CD4-positive, alpha-beta T cell treated with Interleukin-4 for 4 hours (primary cell): ENCODE results near the gene COL6A1.
"Not testable (repeated sequence)": the region's sequence is repeated elsewhere in the genome, so short reads cannot be mapped to it uniquely, and the experiment has no call there.

ENCODE experiments used
- DNase-seq: peaks from one replicate; pipeline ENCODE4 v3.0.0-alpha.2; 2020

COL6A1 gene

DNA sequence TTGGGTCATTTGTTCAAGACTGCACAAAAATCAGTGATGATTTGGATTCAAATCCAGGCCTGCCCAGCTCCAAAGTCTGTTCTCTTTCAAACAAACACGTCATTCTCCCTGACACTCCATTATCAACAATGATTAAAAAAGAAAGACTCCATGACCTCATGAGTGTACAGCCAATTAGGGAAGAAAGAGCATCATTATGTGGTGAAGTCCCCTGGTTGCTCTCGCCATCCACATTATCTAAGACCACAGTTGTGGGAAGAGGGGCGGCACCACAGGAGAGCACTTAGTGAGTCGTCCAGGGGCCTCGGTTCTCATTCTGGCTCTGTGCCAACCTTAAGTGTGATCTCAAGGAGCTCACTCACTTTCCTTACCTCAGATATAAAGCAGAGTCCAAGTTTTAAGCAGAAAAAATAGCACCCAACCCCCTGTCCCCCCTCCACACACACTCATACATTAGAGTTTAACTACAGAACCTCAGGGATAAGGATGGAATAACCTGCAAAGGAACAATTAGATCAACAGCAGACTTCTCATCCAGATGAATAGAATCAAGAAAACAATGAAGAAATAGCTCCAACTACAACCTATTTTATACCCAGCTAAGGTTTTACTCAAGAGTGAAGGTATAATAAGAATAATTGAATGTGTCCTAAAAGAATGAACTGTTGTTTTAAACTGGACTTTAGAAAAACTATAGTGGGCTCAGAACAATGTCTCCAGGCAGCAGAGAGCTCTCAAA lies 47.8 kb downstream of the COL6A1 start:
- DNase-seq: no peak

DNA sequence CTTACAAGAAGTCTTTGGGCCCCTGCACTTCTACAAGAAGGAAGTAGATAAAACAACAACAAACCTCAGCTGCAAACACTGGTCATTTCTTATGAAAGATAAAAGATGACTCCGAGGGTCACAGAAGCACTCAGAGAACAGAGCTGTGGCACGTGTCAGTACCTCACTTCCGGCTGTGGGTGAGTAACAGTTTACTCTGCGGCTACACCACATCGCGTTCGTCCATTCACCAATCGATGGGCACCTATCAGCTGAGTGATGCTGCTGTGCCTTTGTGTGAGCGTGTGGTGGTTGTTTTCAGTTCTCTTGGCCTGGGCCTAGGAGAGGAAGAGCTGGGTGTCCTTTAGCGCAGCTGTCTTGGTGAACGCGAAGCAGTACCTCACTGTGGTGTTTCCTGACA lies 49.9 kb downstream of the COL6A1 start:
- DNase-seq: no peak

- no peak for DNase-seq
Observed at GRCh38 chr21:46032100-46032499, 50.5 kb downstream of the COL6A1 start.

DNA sequence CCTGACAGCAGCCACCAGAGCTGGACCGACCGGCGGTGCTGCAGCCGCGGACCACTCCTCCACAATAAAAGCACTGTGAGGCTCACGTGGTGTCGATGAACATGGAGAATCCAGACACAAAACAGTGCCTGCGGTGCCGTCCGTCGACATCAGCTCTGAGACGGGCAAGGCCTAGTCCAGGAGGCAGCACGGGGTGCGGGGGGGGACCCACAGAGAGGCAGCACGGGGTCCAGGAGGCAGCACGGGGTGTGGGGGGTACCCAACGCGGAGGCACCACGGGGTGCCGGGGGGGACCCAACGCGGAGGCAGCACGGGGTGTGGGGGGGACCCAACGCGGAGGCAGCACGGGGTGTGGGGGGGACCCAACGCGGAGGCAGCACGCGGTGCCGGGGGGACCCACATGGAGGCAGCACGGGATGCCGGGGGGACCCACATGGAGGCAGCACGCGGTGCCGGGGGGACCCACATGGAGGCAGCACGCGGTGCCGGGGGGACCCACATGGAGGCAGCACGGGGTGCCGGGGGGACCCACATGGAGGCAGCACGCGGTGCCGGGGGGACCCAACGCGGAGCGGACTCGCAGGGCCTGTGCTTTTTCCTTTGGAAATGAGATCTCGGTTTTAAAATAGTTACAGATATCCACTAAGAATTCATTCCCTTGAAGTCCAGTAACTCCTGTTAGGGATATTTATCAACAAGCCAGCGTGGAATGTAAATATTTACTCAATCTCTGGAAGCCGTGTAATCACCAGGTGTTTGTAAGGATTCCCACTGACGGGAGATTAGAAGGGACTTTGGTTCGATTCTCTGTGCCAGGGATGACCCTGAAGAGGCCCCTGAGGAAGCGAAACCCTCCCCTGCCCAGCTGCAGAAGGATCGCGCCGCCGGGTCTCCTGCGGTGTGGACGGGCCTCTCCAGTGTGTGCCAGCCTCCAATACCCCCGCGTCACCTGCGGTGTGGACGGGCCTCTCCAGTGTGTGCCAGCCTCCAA lies 52.1 kb downstream of the COL6A1 start:
- DNase-seq: no peak

GRCh38 chr21:46035809-46036695 lies 54.5 kb downstream of the COL6A1 start:
- DNase-seq: no peak

DNA sequence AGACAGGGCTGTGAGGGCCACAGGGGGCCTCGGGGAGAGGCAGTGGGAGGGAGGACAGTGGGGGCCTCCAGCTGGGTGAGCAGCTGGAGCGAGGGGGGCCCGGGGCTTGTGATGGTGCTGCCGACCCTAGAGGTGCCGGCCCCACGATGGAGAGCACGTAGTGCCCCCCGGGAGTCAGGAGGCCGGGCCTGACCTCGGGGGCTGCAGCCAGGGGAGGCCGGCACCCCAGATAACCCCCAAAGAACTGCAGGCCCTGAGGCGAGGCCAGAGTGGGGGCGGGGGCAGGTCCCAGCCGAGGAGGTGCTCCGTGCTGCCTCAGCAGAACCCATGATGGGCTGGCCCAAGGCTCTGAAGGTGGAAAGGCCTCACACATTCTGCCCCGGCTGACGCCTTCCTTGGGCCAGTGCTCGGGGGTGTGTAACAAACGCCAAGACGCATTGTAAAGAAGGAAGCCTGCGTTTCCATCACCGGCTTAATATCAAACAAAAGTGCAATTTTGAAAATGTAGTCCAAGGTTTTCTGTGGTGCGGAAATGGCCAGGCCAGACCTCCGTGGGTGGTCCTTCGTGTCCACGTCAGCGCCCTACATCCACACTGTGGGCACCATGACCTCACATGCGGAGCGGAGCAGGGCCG lies 55.2 kb downstream of the COL6A1 start:
- DNase-seq: no peak

- DNase-seq: no peak
Observed at GRCh38 chr21:46037331-46038325, 56.1 kb downstream of the COL6A1 start.

DNA sequence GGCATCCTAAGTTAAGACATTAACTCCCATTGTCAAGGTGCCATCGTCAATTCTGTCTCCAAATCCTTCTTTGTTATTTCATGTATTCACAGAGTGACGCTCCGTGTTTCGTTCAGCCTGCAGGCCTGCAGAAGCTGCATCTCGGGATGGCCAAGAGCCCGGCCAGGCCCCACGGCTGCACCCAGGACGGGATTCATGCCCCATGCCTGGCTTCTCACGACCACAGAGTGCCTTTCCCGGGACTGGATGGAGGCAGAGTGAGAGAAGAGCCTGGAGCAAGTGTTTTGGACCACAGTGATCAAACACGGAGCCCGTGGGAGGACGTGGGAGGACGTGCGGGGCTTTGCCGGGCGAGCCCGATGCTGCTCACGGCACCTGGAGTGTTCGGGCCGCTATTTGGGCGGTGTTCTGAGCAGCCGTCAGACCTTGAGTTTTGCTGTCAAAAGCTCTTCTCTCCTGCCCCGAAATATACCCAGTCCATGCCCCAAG lies 56.8 kb downstream of the COL6A1 start:
- no peak for DNase-seq

DNA sequence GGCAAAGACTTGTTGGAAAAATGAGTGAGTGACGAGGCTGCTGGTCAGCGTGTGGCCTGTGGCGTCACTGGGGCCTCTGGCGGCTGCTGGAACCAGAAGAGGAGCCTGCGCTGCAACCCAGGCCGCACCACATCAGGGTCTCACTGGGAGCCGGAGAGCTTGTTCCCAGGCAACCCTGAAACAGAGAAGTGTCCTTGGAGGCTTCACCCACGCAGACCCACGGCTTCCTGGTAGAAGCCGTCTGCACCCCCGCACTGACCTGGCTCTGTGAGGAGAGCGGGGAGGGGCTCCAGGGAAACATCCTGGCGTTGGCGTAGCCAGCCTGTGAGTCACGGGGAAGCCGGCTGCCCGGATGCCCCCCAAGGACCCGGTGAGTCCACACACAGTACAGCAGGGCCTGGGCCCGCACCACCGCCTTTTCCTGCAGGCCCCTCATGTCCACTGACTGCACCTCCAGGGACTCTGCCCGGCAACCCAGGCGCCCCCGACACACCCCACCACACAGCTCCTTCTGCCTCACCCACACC lies 57.4 kb downstream of the COL6A1 start:
- no peak for DNase-seq

- DNase-seq: no peak
Observed at GRCh38 chr21:46039891-46040660, 58.5 kb downstream of the COL6A1 start.

DNA sequence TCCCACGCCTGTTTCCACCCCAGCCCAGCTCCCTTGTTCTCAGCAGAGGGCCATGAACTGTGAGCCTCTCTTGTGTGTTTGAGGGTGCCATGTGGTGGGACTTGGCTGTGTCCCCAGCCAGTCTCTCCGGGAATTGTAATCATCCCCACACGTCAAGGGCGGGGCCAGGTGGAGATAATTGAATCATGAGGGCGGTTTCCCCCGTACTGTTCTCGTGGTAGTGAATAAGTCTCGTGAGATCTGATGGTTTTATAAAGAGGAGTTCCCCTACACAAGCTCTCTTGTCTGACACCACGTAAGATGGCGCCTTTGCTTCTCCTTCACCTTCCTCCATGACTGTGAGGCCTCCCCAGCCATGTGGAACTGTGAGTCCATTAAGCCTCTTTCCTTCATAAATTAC lies 59.1 kb downstream of the COL6A1 start:
- no peak for DNase-seq

DNA sequence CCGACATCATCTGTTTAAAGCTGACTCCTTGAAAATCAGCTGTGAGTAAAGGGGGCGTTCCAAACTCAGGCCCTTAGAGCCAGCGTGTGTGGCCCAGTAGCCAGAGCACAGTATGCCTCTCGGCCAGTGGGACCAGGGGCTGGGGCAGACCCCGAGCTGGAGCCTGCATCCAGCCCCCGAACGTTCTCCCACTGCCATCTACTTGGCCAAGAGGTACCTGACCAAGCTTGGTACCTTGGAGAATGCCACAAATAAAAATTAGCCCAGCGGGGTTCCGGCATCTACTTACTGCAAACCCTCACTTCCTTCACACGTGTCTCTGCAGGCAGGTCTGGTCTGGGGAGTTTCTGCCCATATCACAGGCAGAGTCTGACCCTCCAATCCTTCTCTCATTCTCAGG lies 59.6 kb downstream of the COL6A1 start:
- DNase-seq: no peak

DNA sequence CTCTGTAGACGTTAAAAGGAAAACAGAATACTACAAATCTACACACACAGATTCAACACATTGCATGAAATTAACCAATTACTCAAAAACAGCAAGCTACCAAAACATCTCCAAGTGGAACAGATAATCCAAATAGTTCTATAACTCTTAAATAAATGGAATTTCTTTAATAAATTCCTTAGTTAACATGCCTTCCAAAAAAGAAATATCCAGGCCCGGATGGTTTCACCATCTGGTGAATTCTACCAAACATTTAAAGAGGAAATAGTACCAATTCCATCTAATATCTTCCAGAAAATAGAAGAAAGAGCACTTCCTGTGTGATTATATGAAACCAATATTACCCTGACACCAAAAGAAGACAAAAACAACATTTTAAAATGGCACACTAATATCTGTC lies 63.6 kb downstream of the COL6A1 start:
- no peak for DNase-seq

DNA sequence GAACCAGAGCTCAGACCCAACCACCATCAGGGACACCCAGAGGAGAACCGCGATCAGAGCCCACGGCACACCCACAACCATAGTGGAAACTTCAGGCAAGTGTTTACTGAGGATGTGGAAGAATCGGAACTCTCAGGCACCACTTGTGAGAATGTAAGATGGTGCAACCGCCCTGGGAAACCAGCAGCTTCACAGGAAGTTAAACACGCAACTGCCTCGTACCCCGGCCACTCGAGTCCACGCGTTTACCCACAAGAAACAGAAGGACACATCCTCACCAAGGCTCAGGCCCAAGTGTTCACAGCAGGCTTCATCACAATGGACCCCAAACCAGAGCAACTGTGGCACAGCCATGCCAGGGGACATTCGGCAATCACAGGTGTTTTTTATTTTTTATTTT lies 64.9 kb downstream of the COL6A1 start:
- DNase-seq: no peak

- DNase-seq: not testable (repeated sequence)
Observed at GRCh38 chr21:46046906-46047305, 65.3 kb downstream of the COL6A1 start.

- no peak for DNase-seq
Observed at GRCh38 chr21:46048926-46049889, 67.6 kb downstream of the COL6A1 start.

DNA sequence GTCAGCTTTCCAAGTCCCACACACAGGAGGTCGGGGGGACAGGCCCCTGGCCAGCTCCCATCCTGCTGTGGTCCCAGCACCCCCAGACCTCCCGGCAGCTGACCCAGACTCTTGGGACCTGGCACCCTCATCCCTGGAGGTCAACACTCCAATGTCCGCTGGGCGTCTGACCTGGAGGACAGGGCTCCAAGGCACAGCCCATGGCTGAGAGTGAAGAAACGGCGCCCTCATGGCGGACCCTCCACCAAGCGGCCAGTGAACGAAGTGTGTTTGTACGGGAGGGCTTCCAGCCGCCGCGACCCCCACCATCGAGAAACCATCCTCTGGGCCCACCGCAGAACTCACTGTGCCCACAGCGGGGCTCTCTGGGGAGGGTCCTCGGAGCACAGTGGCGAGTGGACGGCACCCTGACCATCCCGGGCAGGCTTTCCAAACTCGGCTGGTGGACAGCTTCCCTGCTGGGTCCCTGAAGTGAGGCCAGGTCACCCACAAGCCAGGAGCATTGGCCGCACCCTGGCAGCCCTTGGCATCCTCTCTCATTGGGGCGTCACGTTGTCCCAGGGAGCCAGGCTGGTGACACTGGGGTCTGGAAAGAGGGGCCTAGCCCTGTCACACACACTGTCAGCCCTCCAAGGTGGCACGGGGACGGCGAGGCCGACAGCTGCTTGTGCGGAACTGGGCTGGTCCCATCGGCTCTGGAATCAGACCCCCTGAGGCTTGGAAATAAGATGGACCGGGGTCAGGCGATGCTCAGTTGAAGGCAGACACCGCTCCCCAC lies 68.5 kb downstream of the COL6A1 start:
- DNase-seq: no peak
